CD4-positive, alpha-beta T cell treated with Interleukin-6 at 100 ng/mL for 8 hours (primary cell): Measurements from ENCODE around the gene SETDB2.

Source experiments
- DNase-seq: peaks from one replicate; pipeline ENCODE4 v3.0.0-alpha.2; 2020; ENCODE audit warnings: mixed read lengths, low spot score

SETDB2 gene

GRCh38 chr13:49464621-49465325, 20.7 kb downstream of the SETDB2 start:
- DNase-seq, result no peak

DNA sequence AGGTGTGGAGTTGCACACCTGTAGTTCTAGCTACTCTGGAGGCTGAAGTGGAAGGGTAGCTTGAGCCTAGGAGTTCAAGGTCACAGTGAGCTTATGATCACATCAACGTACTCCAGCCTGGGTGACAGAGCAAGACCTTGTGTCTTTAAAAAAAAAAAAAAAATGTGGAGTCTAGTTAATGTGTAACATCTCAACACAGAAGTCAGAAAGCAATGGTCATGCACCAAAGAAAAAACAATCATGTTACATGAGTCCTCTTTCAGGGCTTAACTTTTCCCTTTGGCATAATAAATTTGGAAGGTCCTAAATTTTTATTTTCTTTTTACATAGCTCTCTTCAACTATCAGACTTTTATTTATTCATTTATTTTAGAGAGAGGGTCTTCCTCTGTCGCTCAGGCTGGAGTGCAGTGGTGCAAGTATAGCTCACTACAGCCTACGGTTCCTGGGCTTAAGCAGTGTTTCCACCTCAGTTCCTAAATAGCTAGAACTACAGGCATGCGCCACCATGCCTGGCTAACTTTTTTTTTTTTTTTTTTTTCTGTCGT, 22.3 kb downstream of the SETDB2 start:
- DNase-seq, result no peak

- no peak for DNase-seq
Measured at GRCh38 chr13:49472186-49472585, 28.1 kb downstream of the SETDB2 start.

GRCh38 chr13:49476529-49476928, 32.5 kb downstream of the SETDB2 start:
- no peak for DNase-seq

GRCh38 chr13:49481788-49482187, 37.7 kb downstream of the SETDB2 start:
- DNase-seq, result no peak

- DNase-seq, result no peak
Measured at GRCh38 chr13:49488563-49488962, 44.5 kb downstream of the SETDB2 start.

- no peak for DNase-seq
Measured at GRCh38 chr13:49494645-49495044, 50.6 kb downstream of the SETDB2 start.

- peak; percentile 86 for DNase-seq
Measured at GRCh38 chr13:49495783-49496762, 52.0 kb downstream of the SETDB2 start, which contains the start of gene PHF11. Gene PHF11, plus strand, starts transcription at chr13:49495953. Its CDS starts 49 bp downstream, at chr13:49496002.

DNA sequence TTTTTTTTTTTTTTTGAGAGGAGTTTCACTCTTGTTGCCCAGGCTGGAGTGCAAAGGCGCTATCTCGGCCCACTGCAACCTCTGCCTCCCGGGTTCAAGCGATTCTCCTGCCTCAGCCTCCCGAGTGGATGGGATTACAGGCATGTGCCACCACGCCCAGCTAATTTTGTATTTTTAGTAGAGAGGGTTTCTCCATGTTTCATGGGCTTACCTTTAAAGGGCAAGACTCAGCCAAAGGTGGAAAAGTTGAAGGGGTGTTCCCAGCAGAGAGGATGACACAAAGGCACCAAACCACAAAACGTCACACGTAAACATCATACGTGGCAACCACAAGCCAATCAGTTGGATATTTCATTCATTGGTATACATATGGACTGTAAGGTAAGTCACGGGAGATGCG, 52.8 kb downstream of the SETDB2 start:
- peak; percentile 43 for DNase-seq

DNA sequence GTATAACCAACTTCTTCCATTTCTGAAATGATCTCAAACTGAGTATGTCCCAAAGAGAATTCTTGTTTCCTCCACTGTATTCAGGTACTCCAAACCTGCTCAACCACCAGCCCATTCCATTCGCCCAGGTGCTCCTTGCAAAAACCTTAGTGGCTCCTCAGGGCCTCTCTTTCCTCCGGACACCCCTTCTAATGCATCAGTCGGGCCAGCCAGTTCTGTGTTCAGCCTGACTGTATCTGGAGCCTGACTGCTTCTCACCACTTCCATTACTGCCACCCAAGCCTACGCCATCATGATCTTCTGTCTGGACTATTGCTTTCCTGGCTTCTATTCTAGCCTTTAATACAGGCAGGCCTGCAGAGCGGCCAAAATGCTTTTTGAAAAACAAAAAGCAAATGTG, 53.2 kb downstream of the SETDB2 start:
- no peak for DNase-seq

GRCh38 chr13:49498206-49498605, 54.1 kb downstream of the SETDB2 start:
- DNase-seq, result peak; percentile 21

DNA sequence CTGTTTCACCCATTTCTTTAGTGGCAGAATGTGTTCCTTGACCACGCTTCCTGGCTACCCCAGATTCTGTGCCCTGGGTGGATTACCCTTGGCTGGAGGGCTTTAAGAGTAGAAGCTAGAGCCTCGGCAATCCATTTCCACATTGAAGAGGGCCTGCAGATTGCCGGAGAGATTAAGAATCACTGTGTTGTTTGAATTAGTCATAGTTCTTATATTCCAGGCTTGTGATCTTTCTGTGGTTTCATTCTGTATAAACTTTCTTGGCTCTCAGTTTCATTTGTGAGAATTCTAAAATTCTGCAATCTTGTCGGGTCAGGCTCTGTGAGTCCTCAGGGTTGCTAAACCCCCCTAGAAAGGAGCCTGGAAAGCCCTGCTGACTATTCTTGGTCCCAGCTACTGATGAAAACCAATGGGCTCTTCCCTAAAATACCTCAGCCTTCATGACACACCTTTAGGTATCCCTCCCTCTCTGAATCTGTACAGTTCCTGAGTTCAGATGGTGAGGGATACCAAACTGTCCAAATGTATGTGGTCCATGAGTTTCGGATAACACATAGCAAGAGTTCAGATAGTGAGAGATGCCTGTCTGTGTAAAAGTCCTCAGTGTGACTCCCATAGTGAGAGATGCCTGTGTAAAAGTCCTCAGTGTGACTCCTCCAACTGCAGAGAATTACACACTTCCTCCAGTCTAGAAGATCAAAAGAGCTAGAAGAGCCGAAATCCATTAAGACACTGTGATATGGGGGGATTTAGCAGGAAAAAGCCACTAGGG, 56.0 kb downstream of the SETDB2 start:
- no peak for DNase-seq

- DNase-seq, result no peak
Measured at GRCh38 chr13:49502954-49503353, 58.9 kb downstream of the SETDB2 start.

DNA sequence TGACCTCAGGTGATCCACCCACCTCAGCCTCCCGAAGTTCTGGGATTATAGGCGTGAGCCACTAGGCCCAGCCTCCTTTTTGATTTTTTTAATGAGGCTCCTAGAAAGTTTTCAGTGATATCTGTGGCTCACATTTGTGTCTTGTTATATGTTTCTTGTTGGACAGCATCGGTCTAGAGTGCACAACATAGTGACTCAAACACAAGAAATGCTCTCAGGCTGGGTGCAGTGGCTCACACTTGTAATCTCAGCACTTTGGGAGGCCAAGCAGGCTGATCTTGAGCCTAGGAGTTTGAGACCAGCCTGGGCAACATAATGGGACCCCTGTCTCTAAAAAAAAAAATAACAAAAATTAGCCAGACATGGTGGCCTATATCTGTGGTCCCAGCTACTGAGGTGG, 59.9 kb downstream of the SETDB2 start:
- no peak for DNase-seq

GRCh38 chr13:49512578-49512977, 68.5 kb downstream of the SETDB2 start:
- DNase-seq, result no peak

DNA sequence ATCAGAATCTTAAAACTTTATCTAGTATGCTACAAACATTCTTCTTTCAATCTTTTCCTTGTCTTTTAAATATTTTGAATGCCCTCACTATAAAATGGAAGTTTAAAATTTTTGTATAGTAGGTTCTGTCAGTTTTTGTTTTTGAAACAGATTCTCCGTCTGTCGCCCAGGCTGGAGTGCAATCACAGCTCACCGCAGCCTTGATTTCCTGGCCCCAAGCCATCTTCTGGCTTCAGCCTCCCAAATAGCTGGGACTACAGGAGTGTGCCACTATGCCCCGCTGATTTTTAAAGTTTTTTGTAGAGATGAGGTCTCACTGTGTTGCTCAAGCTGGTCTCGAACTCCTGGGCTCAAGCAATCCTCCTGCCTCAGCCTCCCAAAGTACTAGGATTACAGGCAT, 72.4 kb downstream of the SETDB2 start:
- DNase-seq, result no peak

DNA sequence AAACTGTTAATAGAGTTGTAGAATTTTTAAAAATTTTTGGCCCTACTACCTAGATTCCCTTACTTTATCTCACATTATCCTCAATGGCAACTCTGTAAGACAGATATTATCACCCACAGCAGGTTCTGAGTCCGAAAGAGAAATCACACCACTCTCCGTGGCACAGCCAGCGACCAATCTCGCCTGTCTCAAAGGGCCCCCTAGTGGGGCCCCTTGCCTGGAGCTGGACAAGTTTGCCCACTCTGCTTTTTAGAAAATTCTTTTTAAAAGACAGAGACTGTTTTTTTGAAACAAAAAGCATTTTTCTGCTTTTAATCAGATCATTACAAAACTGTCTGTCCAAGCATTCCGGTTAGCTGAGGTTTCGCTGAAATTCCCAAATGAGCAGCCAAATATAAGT, 73.4 kb downstream of the SETDB2 start:
- DNase-seq, result no peak

GRCh38 chr13:49521224-49521623, 77.2 kb downstream of the SETDB2 start:
- DNase-seq, result no peak

DNA sequence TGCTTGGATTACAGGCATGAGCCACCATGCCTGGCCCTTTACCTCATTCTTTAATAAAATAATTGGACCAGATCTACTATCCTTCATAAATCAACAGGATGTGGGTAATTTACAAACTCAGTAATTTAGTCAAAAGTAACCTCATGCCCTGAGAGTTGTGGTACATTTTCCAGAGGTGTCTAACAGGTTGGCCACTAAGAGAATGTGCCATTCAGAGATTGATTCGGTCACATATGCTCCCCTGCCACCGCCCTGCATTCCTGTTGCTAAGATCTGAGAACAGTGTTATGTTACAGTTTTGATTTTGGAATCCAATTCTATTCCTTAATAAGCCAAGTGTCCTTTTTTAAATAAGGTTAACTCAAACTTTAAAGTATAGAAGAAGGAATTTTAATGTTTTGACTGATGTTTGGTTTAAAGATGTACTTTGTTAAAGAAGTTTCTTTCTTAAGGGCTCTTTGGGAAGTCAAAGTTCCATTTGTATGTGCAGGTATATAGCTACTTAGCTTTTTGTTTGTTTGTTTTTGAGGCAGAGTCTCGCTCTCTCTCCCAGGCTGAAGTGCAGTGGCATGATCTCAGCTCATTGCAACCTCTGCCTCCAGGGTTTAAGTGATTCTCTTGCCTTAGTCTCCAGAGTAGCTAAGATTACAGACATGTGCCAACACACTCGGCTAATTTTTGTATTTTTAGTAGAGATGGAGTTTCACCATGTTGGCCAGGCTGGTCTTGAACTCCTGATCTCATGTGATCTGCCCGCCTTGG, 80.8 kb downstream of the SETDB2 start:
- DNase-seq, result no peak

- DNase-seq, result no peak
Measured at GRCh38 chr13:49527123-49527522, 83.0 kb downstream of the SETDB2 start.

DNA sequence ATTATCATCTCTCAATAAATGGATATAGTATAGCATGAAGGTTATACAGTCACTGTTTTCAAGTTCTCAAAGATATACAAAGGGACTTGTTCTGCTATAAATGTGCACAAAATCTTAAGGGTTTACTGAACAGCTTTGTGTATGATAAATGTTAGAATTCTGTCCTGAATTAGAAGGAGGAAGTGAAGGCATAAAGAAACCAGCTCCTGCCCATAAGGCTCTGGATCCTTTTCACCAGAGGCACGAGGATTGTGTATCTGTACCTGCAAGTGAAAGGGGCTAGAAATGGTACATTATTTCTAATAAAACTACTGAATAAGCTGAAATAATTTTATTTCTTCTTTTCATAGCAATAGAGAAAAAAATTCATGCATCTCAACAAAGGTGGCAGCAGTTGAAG, 84.1 kb downstream of the SETDB2 start:
- DNase-seq, result no peak
